CD14-positive monocyte (primary cell): ENCODE results near the gene INAFM1. TPM values are rescaled to one million over a fixed set of nuclear protein-coding genes. Genes with fewer than 3 reads are reported as not detected.
A peak's percentile ranks its signal among the peaks of the same experiment; 100 is the strongest.

Source experiments
- DNase-seq, 3 donors: peaks; one replicate each; pipeline ENCODE4 v3.0.0-alpha.2; 2011 to 2022
- H2AFZ ChIP-seq: 2 replicates; pipeline ENCODE4 v1.6.0; 2012; ENCODE audit warnings: mild to moderate bottlenecking, low read depth, low read length, inconsistent platforms; ENCODE audit not compliant: insufficient read depth, poor library complexity, severe bottlenecking
- H3K27ac ChIP-seq, 2 donors: 1 replicate in 1 of 2; 2 replicates in 1 of 2; pipeline ENCODE4 v1.5.1; 2012 to 2013; ENCODE audit warnings: low read length in 2 of 2, control low read depth in 1 of 2, inconsistent platforms in 1 of 2, low read depth in 1 of 2, mild to moderate bottlenecking in 1 of 2
- H3K27me3 ChIP-seq, 2 donors: one replicate each; pipeline versions ENCODE4 v1.6.0 to v1.6.1; 2011 to 2013; ENCODE audit warnings: low read length in 2 of 2; ENCODE audit not compliant: control insufficient read depth in 2 of 2, insufficient read depth in 2 of 2
- H3K36me3 ChIP-seq, 2 donors: replicated peaks in 1 of 2; 1 replicate in 1 of 2; 2 replicates in 1 of 2; pipeline versions ENCODE4 v1.5.1 to v1.6.1; 2012 to 2013; ENCODE audit warnings: low read length in 2 of 2, control low read depth in 1 of 2, inconsistent platforms in 1 of 2, mild to moderate bottlenecking in 1 of 2; ENCODE audit not compliant: insufficient read depth in 2 of 2, control insufficient read depth in 1 of 2
- H3K4me1 ChIP-seq, 2 donors: 1 replicate in 1 of 2; 2 replicates in 1 of 2; pipeline versions ENCODE4 v1.5.1 to v1.6.1; 2012 to 2013; ENCODE audit warnings: low read length in 2 of 2, control low read depth in 1 of 2, inconsistent platforms in 1 of 2, mild to moderate bottlenecking in 1 of 2, moderate library complexity in 1 of 2; ENCODE audit not compliant: insufficient read depth in 2 of 2, control insufficient read depth in 1 of 2
- H3K4me2 ChIP-seq: replicated peaks from 2 replicates; pipeline ENCODE3; 2012; ENCODE audit warnings: low read length, moderate library complexity, mild to moderate bottlenecking; ENCODE audit not compliant: poor library complexity, severe bottlenecking; ENCODE audit errors: extremely low read depth
- H3K4me3 ChIP-seq, 3 experiments: fragments of 200-600 bp in 1 of 3; sonication (generic) in 1 of 3; replicated peaks in 1 of 3; 1 replicate in 2 of 3; 2 replicates in 1 of 3; pipeline ENCODE4 v1.5.1; 2011 to 2013; ENCODE audit warnings: low read length in 3 of 3, mild to moderate bottlenecking in 3 of 3, control low read depth in 2 of 3, low read depth in 2 of 3, inconsistent platforms in 1 of 3, moderate library complexity in 1 of 3
- H3K79me2 ChIP-seq: 2 replicates; pipeline ENCODE4 v1.6.0; 2012; ENCODE audit warnings: mild to moderate bottlenecking, control low read depth, inconsistent platforms, low read length, moderate library complexity; ENCODE audit not compliant: insufficient read depth
- H3K9ac ChIP-seq: 2 replicates; pipeline ENCODE4 v1.6.0; 2017; ENCODE audit warnings: low read length, mild to moderate bottlenecking; ENCODE audit not compliant: insufficient read depth, poor library complexity, severe bottlenecking
- H3K9me3 ChIP-seq, 2 donors: replicated peaks in 1 of 2; 1 replicate in 1 of 2; 2 replicates in 1 of 2; pipeline versions ENCODE4 v1.5.1 to v1.6.1; 2012 to 2013; ENCODE audit warnings: low read length in 2 of 2, control low read depth in 1 of 2; ENCODE audit not compliant: control insufficient read depth in 1 of 2, insufficient read depth in 1 of 2
- H4K20me1 ChIP-seq: 2 replicates; pipeline ENCODE4 v1.6.0; 2012; ENCODE audit warnings: mild to moderate bottlenecking, low read length, control low read depth, moderate library complexity; ENCODE audit not compliant: insufficient read depth
- H3K27ac Mint-ChIP-seq, 7 donors: one replicate each; pipeline ENCODE4 v1.8.0; 2020; ENCODE audit warnings: mild to moderate bottlenecking in 7 of 7, mixed read lengths in 7 of 7, moderate library complexity in 6 of 7, inconsistent platforms in 2 of 7
- H3K27me3 Mint-ChIP-seq, 3 donors: one replicate each; pipeline ENCODE4 v1.8.0; 2021 to 2022; ENCODE audit warnings: low read depth in 3 of 3, mild to moderate bottlenecking in 3 of 3, mixed read lengths in 3 of 3, moderate library complexity in 3 of 3, inconsistent platforms in 1 of 3
- H3K36me3 Mint-ChIP-seq, 2 donors: one replicate each; pipeline ENCODE4 v1.8.0; 2020; ENCODE audit warnings: mixed read lengths in 2 of 2, inconsistent platforms in 1 of 2, mild to moderate bottlenecking in 1 of 2
- H3K4me1 Mint-ChIP-seq: one replicate; pipeline ENCODE4 v1.8.0; 2020; ENCODE audit warnings: mild to moderate bottlenecking, mixed read lengths
- H3K4me3 Mint-ChIP-seq, 2 donors: one replicate each; pipeline ENCODE4 v1.8.0; 2020; ENCODE audit warnings: mild to moderate bottlenecking in 2 of 2, mixed read lengths in 2 of 2, moderate library complexity in 1 of 2
- H3K9me3 Mint-ChIP-seq, 7 donors: one replicate each; pipeline ENCODE4 v1.8.0; 2020 to 2022; ENCODE audit warnings: mixed read lengths in 7 of 7, mild to moderate bottlenecking in 6 of 7, moderate library complexity in 6 of 7, inconsistent platforms in 2 of 7
- CTCF ChIP-seq: fragments of 200-600 bp; IDR thresholded peaks from one replicate; pipeline ENCODE4 v1.8.0; 2022; ENCODE audit warnings: antibody characterized with exemption, mild to moderate bottlenecking
- WGBS: methylation state at CpG from one replicate; pipeline ENCODE4 v1.1.5; 2013; ENCODE audit warnings: missing lambda C conversion rate; ENCODE audit not compliant: insufficient coverage; 5-methylcytosine and 5-hydroxymethylcytosine counted together
- intact Hi-C, 2 donors: fragments of 100-400 bp; cut with micrococcal nuclease; formaldehyde crosslinking; loops; one replicate each; pipeline versions ENCODE4 v1.15.0 to v1.15.1; 2023
- polyA plus RNA-seq, 3 donors: library from polyadenylated mRNA; depleted of rRNA in 1 of 3; unstranded in 2 of 3; stranded (reverse) in 1 of 3; fragments of 300-500 nt in 2 of 3; fragments of >200 nt in 1 of 3; fragmentation: Illumina TruSeq in 2 of 3; gene quantifications; 1 replicate in 2 of 3; 2 replicates in 1 of 3; pipeline ENCODE4 v1.2.3, GENCODE V29; 2012 to 2021

Gene INAFM1
- polyA plus RNA-seq, 3 donors, result 6.2 to 7.3 (median 6.5) TPM

- H3K9ac ChIP-seq, result no peak overlapping the region
- TF ChIP-seq CTCF, result no peak
These were observed 47.4 kb downstream of the INAFM1 start for GRCh38 chr19:47322058-47322457.

GRCh38 chr19:47323409-47323808 lies 48.7 kb downstream of the INAFM1 start:
- DNase-seq, result peak in 1 of 3 donors; percentile 10
- H2AFZ ChIP-seq, result no peak overlapping the region
- no peaks in the 10 kb centered on the region for H3K9me3 ChIP-seq
- peaks cover 0 to 12% (median 4%) of the 10 kb centered on the region in 7 donors for H3K9me3 Mint-ChIP-seq
- peak overlapping the region; percentile 64 for H3K4me2 ChIP-seq
- no peaks in the 10 kb centered on the region for H3K27me3 ChIP-seq
- peaks cover 36% of the 10 kb centered on the region for H4K20me1 ChIP-seq
- H3K4me1 ChIP-seq, result peaks cover 54 to 77% of the 10 kb centered on the region in 2 donors
- peaks cover 22 to 34% of the 10 kb centered on the region in 2 donors for H3K36me3 ChIP-seq
- peak overlapping the region; percentile 61 to 77 for H3K4me3 Mint-ChIP-seq
- 92% methylated on average over 7 of the region's 8 CpGs for WGBS
- H3K27ac Mint-ChIP-seq, result peak overlapping the region; percentile 89 to 99 (median 93)
- TF ChIP-seq CTCF, result no peak
- peaks cover 67% of the 10 kb centered on the region for H3K4me1 Mint-ChIP-seq
- peaks cover 21% of the 10 kb centered on the region for H3K79me2 ChIP-seq
- peak overlapping the region; percentile 46 for H3K9ac ChIP-seq
- peaks cover 31 to 42% of the 10 kb centered on the region in 2 donors for H3K36me3 Mint-ChIP-seq
- peak overlapping the region in 1 of 3 experiments; percentile 55 for H3K4me3 ChIP-seq
- H3K27ac ChIP-seq, result peak overlapping the region; percentile 73 to 91
- peaks cover under 1 to 6% (median 2%) of the 10 kb centered on the region in 3 donors for H3K27me3 Mint-ChIP-seq
- intact Hi-C loops, result no loop called here

More at GRCh38 chr19:47322058-47322457, 47.4 kb downstream of the INAFM1 start:
- Mint-ChIP-seq H3K36me3 (peaks cover 40 to 53% of the 10 kb centered on the region in 2 donors), H3K4me1 (peaks cover 69% of the 10 kb centered on the region), H3K4me3 (peak overlapping the region; percentile 16 to 30), H3K27me3 (peaks cover 2 to 9% (median 8%) of the 10 kb centered on the region in 3 donors), H3K27ac (peak overlapping the region; percentile 87 to 96 (median 93)), H3K9me3 (peaks cover 0 to 12% (median 4%) of the 10 kb centered on the region in 7 donors)
- peaks cover 22 to 45% of the 10 kb centered on the region in 2 donors for H3K36me3 ChIP-seq
- H3K27me3 ChIP-seq, result no peaks in the 10 kb centered on the region
- H3K79me2 ChIP-seq, result peaks cover 33% of the 10 kb centered on the region
- H3K27ac ChIP-seq, result peak overlapping the region; percentile 68 to 73
- intact Hi-C loops, result no loop called here
- peak overlapping the region in 1 of 3 experiments; percentile 54 for H3K4me3 ChIP-seq
- peak overlapping the region; percentile 21 for H3K4me2 ChIP-seq
- peaks cover 43% of the 10 kb centered on the region for H4K20me1 ChIP-seq
- H3K4me1 ChIP-seq, result peaks cover 54 to 76% of the 10 kb centered on the region in 2 donors
- WGBS, result 71% methylated on average over 1 of the region's 2 CpGs
- no peaks in the 10 kb centered on the region for H3K9me3 ChIP-seq
- no peak overlapping the region for H2AFZ ChIP-seq
- peak; percentile 64 to 86 (median 82) for DNase-seq
